H1 (cell line): ENCODE measurements around the gene PBX1.

ENCODE experiments used
- CTCF ChIP-seq, 3 experiments: IDR thresholded peaks; 1 replicate in 2 of 3; 2 replicates in 1 of 3; pipeline versions ENCODE4 v1.5.1 to v1.6.1; 2011; ENCODE audit warnings: low read length in 3 of 3, mild to moderate bottlenecking in 3 of 3, inconsistent platforms in 2 of 3, low read depth in 1 of 3, moderate library complexity in 1 of 3; ENCODE audit not compliant: insufficient read depth in 1 of 3; ENCODE audit errors: control extremely low read depth in 1 of 3
- TAF1 ChIP-seq: IDR thresholded peaks from 2 replicates; pipeline ENCODE4 v1.6.1; 2011; ENCODE audit warnings: mild to moderate bottlenecking, low read depth, low read length

- TF ChIP-seq CTCF (IDR thresholded peaks at IDR 0.05; ENCODE audit: control extremely low read depth in 1 of 3, insufficient read depth in 1 of 3, low read depth in 1 of 3, low read length in 3 of 3): peak in 2 of 3 experiments; percentile 53 to 58; a peak in 3 of 4 replicates
- TF ChIP-seq TAF1: no peak
These were observed 146.0 kb downstream of the PBX1 start for GRCh38 chr1:164704954-164705353.
